HFF-Myc (cell line): ENCODE measurements around the gene FKBP5.

Source experiments
- DNase-seq: peaks from one replicate; pipeline ENCODE4 v3.0.0-alpha.2; 2011; ENCODE audit warnings: low read depth; ENCODE audit errors: extremely low read depth
- H3K4me3 ChIP-seq: replicated peaks from 2 replicates; pipeline ENCODE4 v1.5.1; 2011; ENCODE audit warnings: low read depth, mild to moderate bottlenecking, control low read depth, low read length
- CTCF ChIP-seq: IDR thresholded peaks from 2 replicates; pipeline ENCODE4 v1.5.1; 2012; ENCODE audit warnings: mild to moderate bottlenecking, low read depth, low read length, control low read depth; ENCODE audit errors: missing control alignments

FKBP5 gene

DNA sequence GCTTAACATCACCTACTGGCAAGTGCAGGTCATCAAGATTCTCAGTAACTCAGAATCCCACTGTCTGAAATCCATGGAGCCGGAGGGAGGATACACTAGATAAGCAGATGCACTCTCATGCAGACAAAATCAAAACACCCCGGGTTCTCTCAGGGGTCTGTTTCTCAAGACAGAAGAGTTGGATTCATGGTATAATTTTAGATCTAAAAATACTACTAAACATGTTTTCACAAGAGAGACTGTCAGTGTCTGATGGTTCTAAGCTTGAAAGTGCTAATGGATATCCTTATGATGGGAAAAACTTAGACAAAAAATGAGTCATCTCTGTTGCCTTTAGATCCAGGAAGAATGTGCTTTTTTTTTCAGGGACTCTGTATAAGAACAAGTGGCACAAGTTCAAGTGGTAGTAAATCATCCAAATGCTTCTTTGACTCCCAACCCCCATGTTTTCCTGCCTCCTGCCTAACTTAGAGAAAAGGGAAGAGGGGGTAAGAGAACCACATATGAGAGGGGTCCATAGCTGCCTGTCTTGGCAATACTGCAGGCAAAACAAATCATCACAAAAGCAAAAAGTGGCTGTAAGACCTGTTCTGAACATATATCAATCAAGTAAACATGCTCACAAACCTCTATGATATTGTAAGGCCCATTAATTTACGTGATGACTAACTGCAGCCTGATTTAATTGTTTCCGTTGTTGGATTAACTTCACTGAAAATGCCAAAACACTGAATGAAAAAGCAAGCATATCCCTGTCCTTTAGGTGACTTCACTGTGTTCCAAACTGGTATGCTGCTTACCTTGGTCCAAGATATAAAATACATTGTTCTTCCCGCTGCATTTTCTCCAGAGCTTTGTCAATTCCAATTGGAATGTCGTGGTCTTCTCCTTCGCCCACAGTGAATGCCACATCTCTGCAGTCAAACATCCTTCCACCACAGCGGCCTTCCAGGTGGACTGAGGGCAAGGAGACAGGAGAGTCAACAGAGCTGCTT, 92.0 kb downstream of the FKBP5 start:
- peak; percentile 87 for DNase-seq
- no peak for TF ChIP-seq CTCF
- no peak overlapping the region for H3K4me3 ChIP-seq

DNA sequence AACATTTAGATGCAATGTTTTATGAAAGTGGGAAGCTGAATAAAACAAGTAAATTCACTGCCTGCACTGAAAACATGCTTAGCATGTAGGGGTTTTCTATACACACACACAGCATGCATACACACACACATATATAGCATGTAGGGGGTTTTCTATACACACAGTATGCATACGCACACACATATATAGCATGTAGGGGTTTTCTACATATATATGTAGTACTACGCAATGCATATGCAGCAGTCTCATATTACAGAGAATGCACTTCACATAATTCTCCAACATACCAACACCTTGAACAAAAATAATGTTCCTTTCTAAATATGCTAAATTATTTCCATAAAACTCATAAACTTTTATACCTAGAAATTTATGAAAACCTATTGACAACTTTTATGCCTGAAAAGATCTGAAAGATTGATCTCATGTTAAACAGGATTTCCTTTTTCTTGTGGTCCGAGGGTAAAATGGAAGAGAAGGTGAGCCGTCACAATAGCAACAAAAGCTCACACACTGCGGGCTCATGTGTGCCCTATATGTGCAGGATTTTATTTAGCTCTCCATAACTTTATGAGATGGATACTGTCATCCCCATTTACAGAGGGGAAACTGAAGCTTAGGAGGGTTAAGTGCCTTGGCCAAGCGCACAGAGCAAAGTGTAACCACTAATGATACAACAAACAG, 94.1 kb downstream of the FKBP5 start:
- no peak for TF ChIP-seq CTCF
- no peak for DNase-seq
- no peak overlapping the region for H3K4me3 ChIP-seq

GRCh38 chr6:35592178-35592577, 96.5 kb downstream of the FKBP5 start:
- TF ChIP-seq CTCF: no peak
- no peak for DNase-seq
- H3K4me3 ChIP-seq: no peak overlapping the region

- no peak for DNase-seq
- no peak overlapping the region for H3K4me3 ChIP-seq
- TF ChIP-seq CTCF: no peak
Measured at GRCh38 chr6:35590622-35591066, 98.1 kb downstream of the FKBP5 start.

GRCh38 chr6:35589904-35590303, 98.8 kb downstream of the FKBP5 start:
- DNase-seq: no peak
- H3K4me3 ChIP-seq: no peak overlapping the region
- no peak for TF ChIP-seq CTCF

DNA sequence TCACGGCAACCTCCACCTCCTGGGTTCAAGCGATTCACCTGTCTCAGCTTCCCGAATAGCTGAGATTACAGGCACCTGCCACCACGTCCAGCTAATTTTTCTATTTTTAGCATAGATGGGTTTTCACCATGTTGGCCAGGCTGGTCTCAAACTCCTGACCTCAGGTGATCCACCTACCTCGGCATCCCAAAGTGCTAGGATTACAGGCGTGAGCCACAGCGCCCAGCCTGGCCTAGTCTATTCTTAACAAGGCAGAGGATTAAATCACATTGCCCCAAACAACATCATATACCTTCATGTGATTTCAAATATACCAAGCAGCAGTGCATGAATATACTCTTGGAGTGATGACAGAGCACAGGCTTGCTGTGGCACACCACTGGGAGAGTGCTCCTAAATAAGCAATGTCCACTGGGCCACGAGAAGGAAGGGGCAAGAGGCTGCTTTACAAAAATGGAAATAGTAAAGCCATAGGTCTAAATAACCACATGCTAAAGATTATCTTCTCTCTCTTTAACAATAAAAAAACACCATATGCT, 99.4 kb downstream of the FKBP5 start:
- DNase-seq: no peak
- no peak overlapping the region for H3K4me3 ChIP-seq
- no peak for TF ChIP-seq CTCF
